Lower leg skin (tissue), 4 donors: ENCODE data around the gene IFI44. TPM values are rescaled to one million over a fixed set of nuclear protein-coding genes. Genes with fewer than 3 reads are reported as not detected.

Experiments
- DNase-seq, 2 donors: peaks; one replicate each; pipeline ENCODE4 v3.0.0-alpha.2; 2019; ENCODE audit warnings: low spot score in 2 of 2
- H3K4me3 ChIP-seq: fragments of 200-600 bp; sonication (generic); 2 replicates; pipeline ENCODE4 v1.5.1; 2017; ENCODE audit warnings: mild to moderate bottlenecking, low read depth; ENCODE audit not compliant: poor library complexity, severe bottlenecking
- CTCF ChIP-seq, 3 donors: fragments of 450-650 bp; IDR thresholded peaks; one replicate each; pipeline ENCODE4 v1.5.1; 2016; ENCODE audit warnings: antibody characterized with exemption in 3 of 3, mild to moderate bottlenecking in 3 of 3, moderate library complexity in 2 of 3
- POLR2A ChIP-seq, 2 donors: fragments of 450-650 bp; IDR thresholded peaks; one replicate each; pipeline ENCODE4 v1.6.1; 2016 to 2017; ENCODE audit warnings: antibody characterized with exemption in 2 of 2, mild to moderate bottlenecking in 1 of 2, moderate library complexity in 1 of 2
- WGBS, 2 donors: methylation state at CpG; one replicate each; pipeline ENCODE4 v1.1.5; 2018; 5-methylcytosine and 5-hydroxymethylcytosine counted together
- intact Hi-C: fragments of 100-400 bp; cut with DNase I; formaldehyde crosslinking; loops from one replicate; pipeline ENCODE4 v1.15.0; 2023; ENCODE audit warnings: low total_unique reads
- total RNA-seq, 4 donors: library from RNA; depleted of rRNA; stranded (reverse); fragments of >200 nt; gene quantifications; one replicate each; pipeline ENCODE4 v1.1.0, GENCODE V29; 2016

The IFI44 gene
- total RNA-seq, 4 donors from 2014 or later, result 4.4 to 13.1 (median 5.2) TPM

GRCh38 chr1:78667939-78668338 lies 18.3 kb downstream of the IFI44 start:
- no peak overlapping the region for H3K4me3 ChIP-seq
- no peak for DNase-seq
- intact Hi-C loops, result no loop called here
- WGBS, 2 donors, result 72 to 77% methylated on average over 1 of the region's 1 CpG
- TF ChIP-seq POLR2A (IDR thresholded peaks at IDR 0.05) (no peak), CTCF (IDR thresholded peaks at IDR 0.05) (no peak)

GRCh38 chr1:78668427-78668826 lies 18.8 kb downstream of the IFI44 start:
- H3K4me3 ChIP-seq, result no peak overlapping the region
- intact Hi-C loops, result no loop called here
- DNase-seq, result no peak
- no peak for TF ChIP-seq POLR2A (IDR thresholded peaks at IDR 0.05)
- TF ChIP-seq CTCF (IDR thresholded peaks at IDR 0.05), result no peak

GRCh38 chr1:78672428-78672827 lies 22.8 kb downstream of the IFI44 start:
- no peak for DNase-seq
- intact Hi-C loops, result loop anchor here (10.0 kb wide), 1 partner anchor 538 kb away; no protein-coding TSS in a partner anchor
- TF ChIP-seq CTCF (IDR thresholded peaks at IDR 0.05), result no peak
- WGBS, 2 donors, result 31 to 100% methylated on average over 1 of the region's 1 CpG
- no peak overlapping the region for H3K4me3 ChIP-seq

- no peak for DNase-seq
- intact Hi-C loops, result loop anchor here (10.0 kb wide), 1 partner anchor 538 kb away; no protein-coding TSS in a partner anchor
- H3K4me3 ChIP-seq, result no peak overlapping the region
- 97% methylated on average over 5 of the region's 5 CpGs for WGBS, 2 donors
- TF ChIP-seq CTCF (IDR thresholded peaks at IDR 0.05), result no peak
- no peak for TF ChIP-seq POLR2A (IDR thresholded peaks at IDR 0.05)
Measured at GRCh38 chr1:78673120-78673519, 23.5 kb downstream of the IFI44 start.

GRCh38 chr1:78676347-78676982 lies 26.8 kb downstream of the IFI44 start:
- intact Hi-C loops, result loop anchor here (10.0 kb wide), 1 partner anchor 542 kb away; no protein-coding TSS in a partner anchor
- H3K4me3 ChIP-seq, result no peak overlapping the region
- DNase-seq, result peak in 1 of 2 donors; percentile 64
- WGBS, 2 donors, result 40% methylated on average over 9 of the region's 9 CpGs
- peak in 1 of 3 donors; percentile 37 for TF ChIP-seq CTCF (IDR thresholded peaks at IDR 0.05)
- no peak for TF ChIP-seq POLR2A (IDR thresholded peaks at IDR 0.05)

GRCh38 chr1:78676993-78677392 lies 27.4 kb downstream of the IFI44 start:
- no peak for TF ChIP-seq CTCF (IDR thresholded peaks at IDR 0.05)
- no peak for TF ChIP-seq POLR2A (IDR thresholded peaks at IDR 0.05)
- H3K4me3 ChIP-seq, result no peak overlapping the region
- intact Hi-C loops, result loop anchor here (10.0 kb wide), 1 partner anchor 542 kb away; no protein-coding TSS in a partner anchor
- DNase-seq, result no peak
- WGBS, 2 donors, result 69 to 75% methylated on average over 3 of the region's 3 CpGs
